ENCODE measurements around the gene ERBB4. TPM values are rescaled to one million over a fixed set of nuclear protein-coding genes. Genes with fewer than 3 reads are reported as not detected.
"Not testable (repeated sequence)": the region's sequence is repeated elsewhere in the genome, so short reads cannot be mapped to it uniquely, and the experiment has no call there.

ERBB4 gene
- total RNA-seq, 4 donors from 2014 or later: 0.09 to 0.67 TPM; not detected in 2

DNA sequence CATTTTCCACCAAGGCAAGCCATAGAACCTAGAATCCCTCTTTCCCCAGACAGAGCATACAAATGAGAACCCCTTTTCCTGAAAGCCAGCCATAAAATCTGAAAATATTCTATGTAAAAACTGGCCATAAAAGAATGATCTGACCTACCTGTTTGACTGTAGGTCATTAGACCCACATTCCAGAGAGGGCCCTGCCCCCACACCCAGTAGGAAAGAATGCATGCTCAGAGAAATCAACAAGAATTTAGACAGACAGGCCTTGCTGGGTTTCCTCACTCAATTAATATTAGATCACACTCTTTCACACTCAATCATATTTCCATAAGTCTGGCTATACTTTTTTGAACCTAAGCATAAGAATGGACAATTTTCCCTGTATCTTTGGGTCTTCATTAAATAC, 929.5 kb downstream of the ERBB4 start:
- no peak overlapping the region for H3K27ac ChIP-seq
- no peak overlapping the region for H3K4me3 ChIP-seq
- no peaks in the 10 kb centered on the region for H3K27me3 ChIP-seq
- H3K9me3 ChIP-seq: no peaks in the 10 kb centered on the region
- TF ChIP-seq POLR2A (IDR thresholded peaks at IDR 0.05): no peak
- TF ChIP-seq, protein P1, sequence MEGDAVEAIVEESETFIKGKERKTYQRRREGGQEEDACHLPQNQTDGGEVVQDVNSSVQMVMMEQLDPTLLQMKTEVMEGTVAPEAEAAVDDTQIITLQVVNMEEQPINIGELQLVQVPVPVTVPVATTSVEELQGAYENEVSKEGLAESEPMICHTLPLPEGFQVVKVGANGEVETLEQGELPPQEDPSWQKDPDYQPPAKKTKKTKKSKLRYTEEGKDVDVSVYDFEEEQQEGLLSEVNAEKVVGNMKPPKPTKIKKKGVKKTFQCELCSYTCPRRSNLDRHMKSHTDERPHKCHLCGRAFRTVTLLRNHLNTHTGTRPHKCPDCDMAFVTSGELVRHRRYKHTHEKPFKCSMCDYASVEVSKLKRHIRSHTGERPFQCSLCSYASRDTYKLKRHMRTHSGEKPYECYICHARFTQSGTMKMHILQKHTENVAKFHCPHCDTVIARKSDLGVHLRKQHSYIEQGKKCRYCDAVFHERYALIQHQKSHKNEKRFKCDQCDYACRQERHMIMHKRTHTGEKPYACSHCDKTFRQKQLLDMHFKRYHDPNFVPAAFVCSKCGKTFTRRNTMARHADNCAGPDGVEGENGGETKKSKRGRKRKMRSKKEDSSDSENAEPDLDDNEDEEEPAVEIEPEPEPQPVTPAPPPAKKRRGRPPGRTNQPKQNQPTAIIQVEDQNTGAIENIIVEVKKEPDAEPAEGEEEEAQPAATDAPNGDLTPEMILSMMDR (IDR thresholded peaks at IDR 0.05): no peak
- no peaks in the 10 kb centered on the region for H3K36me3 ChIP-seq
- H3K4me1 ChIP-seq: no peaks in the 10 kb centered on the region
- no peak for DNase-seq

GRCh38 chr2:211599146-211599545, 939.5 kb downstream of the ERBB4 start:
- H3K9me3 ChIP-seq: no peaks in the 10 kb centered on the region
- H3K27ac ChIP-seq: no peak overlapping the region
- H3K4me1 ChIP-seq: no peaks in the 10 kb centered on the region
- H3K36me3 ChIP-seq: no peaks in the 10 kb centered on the region
- no peak for DNase-seq
- TF ChIP-seq, protein P1 (IDR thresholded peaks at IDR 0.05): no peak
- TF ChIP-seq POLR2A (IDR thresholded peaks at IDR 0.05): no peak
- no peak overlapping the region for H3K4me3 ChIP-seq
- H3K27me3 ChIP-seq: no peaks in the 10 kb centered on the region

GRCh38 chr2:211598238-211598637, 940.4 kb downstream of the ERBB4 start:
- H3K9me3 ChIP-seq: no peaks in the 10 kb centered on the region
- no peaks in the 10 kb centered on the region for H3K4me1 ChIP-seq
- TF ChIP-seq, protein P1 (IDR thresholded peaks at IDR 0.05): no peak
- no peak for TF ChIP-seq POLR2A (IDR thresholded peaks at IDR 0.05)
- H3K27ac ChIP-seq: no peak overlapping the region
- H3K4me3 ChIP-seq: no peak overlapping the region
- H3K36me3 ChIP-seq: no peaks in the 10 kb centered on the region
- H3K27me3 ChIP-seq: no peaks in the 10 kb centered on the region
- no peak for DNase-seq

DNA sequence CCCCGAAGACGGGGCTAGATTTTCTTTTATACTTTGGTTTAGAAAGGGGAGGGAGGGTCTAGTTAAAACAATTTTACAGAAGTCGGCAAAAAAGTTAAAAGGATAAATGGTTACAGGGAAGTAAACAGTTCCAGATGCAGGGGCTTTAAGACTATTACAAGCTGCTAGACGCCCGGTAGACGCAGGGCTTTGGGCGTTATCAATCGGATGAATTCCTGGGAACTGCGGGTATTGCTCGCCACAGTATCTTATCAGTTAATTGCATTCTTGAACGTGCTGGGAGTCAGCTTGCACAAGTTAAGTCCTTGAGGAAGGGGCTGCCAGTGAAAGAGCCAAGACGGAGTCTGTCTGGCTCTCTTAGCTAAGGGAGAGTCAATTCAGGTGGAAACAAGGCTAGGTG, 946.6 kb downstream of the ERBB4 start:
- not testable (repeated sequence) for H3K27me3 ChIP-seq, H3K4me1 ChIP-seq, H3K9me3 ChIP-seq, H3K4me3 ChIP-seq, DNase-seq, H3K36me3 ChIP-seq, H3K27ac ChIP-seq

DNA sequence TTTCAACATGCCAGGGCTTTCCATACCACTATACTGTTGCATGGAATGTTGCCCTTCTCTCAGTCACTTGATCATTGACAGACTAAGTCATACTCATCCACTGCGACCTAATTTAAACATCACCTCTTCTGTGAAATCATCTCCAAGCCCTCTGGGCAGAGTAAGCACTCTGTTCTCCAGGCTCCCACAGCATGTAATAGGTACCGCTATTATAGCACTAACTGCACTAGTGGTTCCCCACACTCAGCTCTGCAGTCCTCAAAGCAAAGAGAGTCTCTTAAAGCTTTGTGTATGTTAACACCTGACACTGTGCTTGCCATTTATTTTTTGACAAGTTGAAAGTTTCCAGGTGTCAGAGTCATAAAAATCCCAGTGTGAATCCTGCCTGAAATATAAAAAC, 947.2 kb downstream of the ERBB4 start:
- H3K27ac ChIP-seq: no peak overlapping the region
- no peaks in the 10 kb centered on the region for H3K27me3 ChIP-seq
- no peak overlapping the region for H3K4me3 ChIP-seq
- no peaks in the 10 kb centered on the region for H3K36me3 ChIP-seq
- no peak for TF ChIP-seq POLR2A (IDR thresholded peaks at IDR 0.05)
- TF ChIP-seq, protein P1 (IDR thresholded peaks at IDR 0.05): no peak
- no peaks in the 10 kb centered on the region for H3K4me1 ChIP-seq
- no peak for DNase-seq
- H3K9me3 ChIP-seq: no peaks in the 10 kb centered on the region

GRCh38 chr2:211568439-211568838, 970.2 kb downstream of the ERBB4 start:
- Histone ChIP-seq H3K27ac (no peak overlapping the region), H3K9me3 (no peaks in the 10 kb centered on the region), H3K36me3 (no peaks in the 10 kb centered on the region), H3K4me3 (no peak overlapping the region), H3K27me3 (no peaks in the 10 kb centered on the region), H3K4me1 (no peaks in the 10 kb centered on the region)
- TF ChIP-seq, protein P1 (IDR thresholded peaks at IDR 0.05): no peak
- no peak for TF ChIP-seq POLR2A (IDR thresholded peaks at IDR 0.05)
- no peak for DNase-seq

All from Peyer's patch (tissue), 4 donors.